MM.1S (cell line): ENCODE results near the gene KRTAP10-6.
"Not testable (repeated sequence)": the region's sequence is repeated elsewhere in the genome, so short reads cannot be mapped to it uniquely, and the experiment has no call there.

Experiments used
- EZH2 ChIP-seq: fragments of 300-600 bp; sonication (generic); optimal IDR thresholded peaks from 2 replicates; pipeline ENCODE3; 2017; ENCODE audit warnings: low read depth, mild to moderate bottlenecking, antibody characterized with exemption, low read length, mixed read lengths
- TF ChIP-seq, protein P1 (sequence below): fragments of 300-600 bp; sonication (generic); IDR thresholded peaks from 2 replicates; pipeline ENCODE4 v1.5.1; 2016; ENCODE audit warnings: antibody characterized with exemption, low read length, mixed read lengths

DNA sequence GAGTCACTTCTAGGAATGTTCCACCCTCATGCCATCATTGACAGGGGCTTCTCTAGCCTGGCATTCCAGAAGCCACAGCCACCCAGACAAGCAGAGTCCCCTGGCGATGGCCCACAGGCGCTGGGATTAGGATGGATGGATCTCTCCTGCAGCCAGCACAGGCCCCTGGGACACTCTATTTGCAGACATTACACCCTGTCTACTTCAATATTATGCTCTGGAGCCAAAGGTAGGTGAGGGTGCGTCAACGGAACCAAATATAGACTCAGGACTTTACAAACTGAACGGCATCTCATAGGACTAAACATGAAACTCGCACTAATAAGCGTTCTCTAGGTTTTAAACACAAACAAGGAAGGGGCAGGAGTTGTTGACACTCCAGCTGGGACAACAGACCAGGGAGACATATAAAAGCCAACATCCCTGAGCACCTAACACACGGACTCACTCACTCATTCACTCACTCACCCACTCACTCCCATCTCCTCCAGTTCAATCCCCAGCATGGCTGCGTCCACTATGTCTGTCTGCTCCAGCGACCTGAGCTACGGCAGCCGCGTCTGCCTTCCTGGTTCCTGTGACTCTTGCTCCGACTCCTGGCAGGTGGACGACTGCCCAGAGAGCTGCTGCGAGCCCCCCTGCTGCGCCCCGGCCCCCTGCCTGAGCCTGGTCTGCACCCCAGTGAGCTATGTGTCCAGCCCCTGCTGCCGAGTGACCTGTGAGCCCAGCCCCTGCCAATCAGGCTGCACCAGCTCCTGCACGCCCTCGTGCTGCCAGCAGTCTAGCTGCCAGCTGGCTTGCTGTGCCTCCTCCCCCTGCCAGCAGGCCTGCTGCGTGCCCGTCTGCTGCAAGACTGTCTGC, 8.0 kb upstream of the KRTAP10-6 start, which contains the start of gene KRTAP10-7:
- not testable (repeated sequence) for TF ChIP-seq EZH2
- TF ChIP-seq, protein P1, sequence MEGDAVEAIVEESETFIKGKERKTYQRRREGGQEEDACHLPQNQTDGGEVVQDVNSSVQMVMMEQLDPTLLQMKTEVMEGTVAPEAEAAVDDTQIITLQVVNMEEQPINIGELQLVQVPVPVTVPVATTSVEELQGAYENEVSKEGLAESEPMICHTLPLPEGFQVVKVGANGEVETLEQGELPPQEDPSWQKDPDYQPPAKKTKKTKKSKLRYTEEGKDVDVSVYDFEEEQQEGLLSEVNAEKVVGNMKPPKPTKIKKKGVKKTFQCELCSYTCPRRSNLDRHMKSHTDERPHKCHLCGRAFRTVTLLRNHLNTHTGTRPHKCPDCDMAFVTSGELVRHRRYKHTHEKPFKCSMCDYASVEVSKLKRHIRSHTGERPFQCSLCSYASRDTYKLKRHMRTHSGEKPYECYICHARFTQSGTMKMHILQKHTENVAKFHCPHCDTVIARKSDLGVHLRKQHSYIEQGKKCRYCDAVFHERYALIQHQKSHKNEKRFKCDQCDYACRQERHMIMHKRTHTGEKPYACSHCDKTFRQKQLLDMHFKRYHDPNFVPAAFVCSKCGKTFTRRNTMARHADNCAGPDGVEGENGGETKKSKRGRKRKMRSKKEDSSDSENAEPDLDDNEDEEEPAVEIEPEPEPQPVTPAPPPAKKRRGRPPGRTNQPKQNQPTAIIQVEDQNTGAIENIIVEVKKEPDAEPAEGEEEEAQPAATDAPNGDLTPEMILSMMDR: not testable (repeated sequence)
